IMR-90 (cell line): ENCODE results near the gene FMO1.
"Not testable (repeated sequence)": the region's sequence is repeated elsewhere in the genome, so short reads cannot be mapped to it uniquely, and the experiment has no call there.

Experiments
- BHLHE40 ChIP-seq: fragments of 150-350 bp; IDR thresholded peaks from 2 replicates; pipeline ENCODE4 v1.6.1; 2016; ENCODE audit warnings: mild to moderate bottlenecking, low read depth, low read length
- CEBPB ChIP-seq: IDR thresholded peaks from 2 replicates; pipeline ENCODE4 v1.6.1; 2012; ENCODE audit warnings: low read depth, low read length, improper control_type of control experiment
- CHD1 ChIP-seq: IDR thresholded peaks from 2 replicates; pipeline ENCODE4 v1.6.1; 2012; ENCODE audit warnings: low read depth, low read length, improper control_type of control experiment
- FOS ChIP-seq: fragments of 150-350 bp; IDR thresholded peaks from 2 replicates; pipeline ENCODE4 v1.6.1; 2016; ENCODE audit warnings: low read depth, low read length
- MAFK ChIP-seq: IDR thresholded peaks from 2 replicates; pipeline ENCODE4 v1.6.1; 2012; ENCODE audit warnings: low read depth, low read length, improper control_type of control experiment
- MXI1 ChIP-seq: IDR thresholded peaks from 2 replicates; pipeline ENCODE4 v1.6.1; 2012; ENCODE audit warnings: low read depth, mild to moderate bottlenecking, low read length, moderate library complexity, borderline replicate concordance
- NFE2L2 ChIP-seq: fragments of 150-350 bp; IDR thresholded peaks from 2 replicates; pipeline ENCODE4 v1.6.1; 2016; ENCODE audit warnings: low read depth, mild to moderate bottlenecking, low read length
- POLR2A ChIP-seq: IDR thresholded peaks from 2 replicates; pipeline ENCODE4 v1.6.1; 2012; ENCODE audit warnings: mild to moderate bottlenecking, low read depth, low read length
- RAD21 ChIP-seq: IDR thresholded peaks from 2 replicates; pipeline ENCODE4 v1.6.1; 2012; ENCODE audit warnings: low read length, improper control_type of control experiment
- RCOR1 ChIP-seq: IDR thresholded peaks from 2 replicates; pipeline ENCODE4 v1.6.1; 2012; ENCODE audit warnings: mild to moderate bottlenecking, low read length, improper control_type of control experiment; ENCODE audit not compliant: insufficient replicate concordance
- RFX5 ChIP-seq: IDR thresholded peaks from 2 replicates; pipeline ENCODE4 v1.8.0; 2012; ENCODE audit warnings: low read depth, mild to moderate bottlenecking, low read length, moderate library complexity
- SMC3 ChIP-seq: fragments of 150-350 bp; IDR thresholded peaks from 2 replicates; pipeline ENCODE4 v1.6.1; 2016; ENCODE audit warnings: low read depth, mild to moderate bottlenecking, antibody characterized with exemption, low read length, moderate library complexity
- TF ChIP-seq, protein P1 (sequence below): fragments of 150-350 bp; IDR thresholded peaks from 2 replicates; pipeline ENCODE4 v1.6.1; 2017; ENCODE audit warnings: mild to moderate bottlenecking, antibody characterized with exemption, low read length, low read depth
- TF ChIP-seq, protein P2 (sequence below): conservative IDR thresholded peaks from 2 replicates; pipeline ENCODE4 v1.5.1; 2012; ENCODE audit warnings: mild to moderate bottlenecking, low read depth, low read length, improper control_type of control experiment

GRCh38 chr1:171295383-171295782, 47.1 kb downstream of the FMO1 start:
- not testable (repeated sequence) for TF ChIP-seq RAD21, POLR2A, RCOR1, BHLHE40, FOS, SMC3, RFX5, CEBPB, MAFK, MXI1, CHD1, NFE2L2
- TF ChIP-seq, protein P1, sequence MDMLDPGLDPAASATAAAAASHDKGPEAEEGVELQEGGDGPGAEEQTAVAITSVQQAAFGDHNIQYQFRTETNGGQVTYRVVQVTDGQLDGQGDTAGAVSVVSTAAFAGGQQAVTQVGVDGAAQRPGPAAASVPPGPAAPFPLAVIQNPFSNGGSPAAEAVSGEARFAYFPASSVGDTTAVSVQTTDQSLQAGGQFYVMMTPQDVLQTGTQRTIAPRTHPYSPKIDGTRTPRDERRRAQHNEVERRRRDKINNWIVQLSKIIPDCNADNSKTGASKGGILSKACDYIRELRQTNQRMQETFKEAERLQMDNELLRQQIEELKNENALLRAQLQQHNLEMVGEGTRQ: not testable (repeated sequence)
- TF ChIP-seq, protein P2, sequence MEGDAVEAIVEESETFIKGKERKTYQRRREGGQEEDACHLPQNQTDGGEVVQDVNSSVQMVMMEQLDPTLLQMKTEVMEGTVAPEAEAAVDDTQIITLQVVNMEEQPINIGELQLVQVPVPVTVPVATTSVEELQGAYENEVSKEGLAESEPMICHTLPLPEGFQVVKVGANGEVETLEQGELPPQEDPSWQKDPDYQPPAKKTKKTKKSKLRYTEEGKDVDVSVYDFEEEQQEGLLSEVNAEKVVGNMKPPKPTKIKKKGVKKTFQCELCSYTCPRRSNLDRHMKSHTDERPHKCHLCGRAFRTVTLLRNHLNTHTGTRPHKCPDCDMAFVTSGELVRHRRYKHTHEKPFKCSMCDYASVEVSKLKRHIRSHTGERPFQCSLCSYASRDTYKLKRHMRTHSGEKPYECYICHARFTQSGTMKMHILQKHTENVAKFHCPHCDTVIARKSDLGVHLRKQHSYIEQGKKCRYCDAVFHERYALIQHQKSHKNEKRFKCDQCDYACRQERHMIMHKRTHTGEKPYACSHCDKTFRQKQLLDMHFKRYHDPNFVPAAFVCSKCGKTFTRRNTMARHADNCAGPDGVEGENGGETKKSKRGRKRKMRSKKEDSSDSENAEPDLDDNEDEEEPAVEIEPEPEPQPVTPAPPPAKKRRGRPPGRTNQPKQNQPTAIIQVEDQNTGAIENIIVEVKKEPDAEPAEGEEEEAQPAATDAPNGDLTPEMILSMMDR: not testable (repeated sequence)
